Esophagus mucosa (tissue), 1 donor: ENCODE results near the gene PDLIM4. TPM values are rescaled to one million over a fixed set of nuclear protein-coding genes. Genes with fewer than 3 reads are reported as not detected.

Source experiments
- ATAC-seq: fragments of 200-7000 bp; cut with Tn5 transposase; one replicate; pipeline ENCODE4 v1.9.1; 2020
- total RNA-seq: library from RNA; stranded (reverse); gene quantifications from one replicate; pipeline ENCODE4 v1.2.4, GENCODE V29; 2023
- donor health status: DM: yes; HTN: yes; CAD: no.

PDLIM4 gene
- total RNA-seq, 1 donor from 2014 or later = 26.9 TPM

DNA sequence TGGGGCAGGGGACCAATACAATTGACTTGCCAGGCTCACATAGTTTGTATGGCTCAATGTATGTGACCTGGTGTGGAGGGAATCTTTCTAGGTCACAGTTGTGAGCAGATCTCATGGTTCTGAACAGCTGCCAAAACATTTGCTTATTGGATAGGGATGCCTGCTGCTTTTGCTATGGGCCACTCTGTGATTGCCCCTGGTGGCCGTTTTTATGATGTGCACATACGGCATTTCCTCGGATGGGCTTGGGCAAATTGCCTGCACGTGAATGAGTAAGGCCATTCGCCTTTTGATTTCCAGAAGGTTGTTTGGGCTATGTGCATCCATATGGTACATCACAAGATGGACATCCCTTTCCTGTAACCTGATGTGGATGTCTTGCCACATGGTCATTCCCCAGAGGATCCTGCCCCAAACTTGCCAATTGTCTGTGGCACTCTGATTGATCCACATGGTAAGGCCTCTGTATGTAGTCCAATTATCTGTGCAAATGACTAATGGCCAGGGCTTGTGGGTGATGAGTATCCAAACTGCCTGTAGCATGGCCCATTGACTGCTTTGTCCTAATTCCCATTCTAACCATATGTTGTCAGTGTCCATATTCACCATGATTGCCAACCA, 26.0 kb downstream of the PDLIM4 start:
- ATAC-seq = peak; percentile 42

DNA sequence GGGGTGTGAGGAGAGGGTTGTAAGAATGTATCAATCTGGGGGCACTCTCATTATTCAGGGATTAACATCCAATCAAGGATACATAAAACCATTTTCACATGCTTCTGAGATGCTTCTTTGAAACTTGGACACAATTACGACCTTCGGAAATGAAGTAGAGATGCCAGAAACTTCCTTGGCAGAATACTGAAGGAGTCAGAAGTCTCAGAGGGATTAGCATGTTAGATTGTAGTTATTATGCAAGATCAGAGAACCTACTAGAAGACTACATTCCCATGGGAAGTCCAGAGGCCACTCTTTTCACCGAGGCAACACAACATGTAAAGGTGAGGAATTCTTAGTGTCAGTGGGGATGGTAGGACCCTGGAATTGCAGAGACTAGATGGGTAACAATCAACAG, 31.6 kb downstream of the PDLIM4 start:
- no peak for ATAC-seq

DNA sequence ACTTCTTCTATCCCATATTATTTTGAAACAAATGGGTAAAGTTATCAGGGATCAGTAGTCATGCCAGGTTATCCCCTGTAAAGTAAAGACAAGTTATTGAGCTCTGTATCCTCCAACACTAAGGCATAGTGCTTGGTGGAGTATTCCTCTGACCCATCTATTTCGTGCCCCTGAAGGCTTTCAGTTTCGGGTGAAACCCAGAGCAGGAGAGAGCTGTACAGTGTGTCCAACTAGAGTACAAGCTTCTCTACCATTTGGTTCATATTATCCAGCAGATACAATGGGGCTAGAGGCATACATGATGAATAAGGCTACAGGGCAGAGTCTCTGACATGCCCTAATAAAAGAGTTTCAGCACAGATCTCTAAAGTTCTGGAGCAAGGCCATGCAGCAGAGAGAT, 33.5 kb downstream of the PDLIM4 start:
- ATAC-seq = no peak

DNA sequence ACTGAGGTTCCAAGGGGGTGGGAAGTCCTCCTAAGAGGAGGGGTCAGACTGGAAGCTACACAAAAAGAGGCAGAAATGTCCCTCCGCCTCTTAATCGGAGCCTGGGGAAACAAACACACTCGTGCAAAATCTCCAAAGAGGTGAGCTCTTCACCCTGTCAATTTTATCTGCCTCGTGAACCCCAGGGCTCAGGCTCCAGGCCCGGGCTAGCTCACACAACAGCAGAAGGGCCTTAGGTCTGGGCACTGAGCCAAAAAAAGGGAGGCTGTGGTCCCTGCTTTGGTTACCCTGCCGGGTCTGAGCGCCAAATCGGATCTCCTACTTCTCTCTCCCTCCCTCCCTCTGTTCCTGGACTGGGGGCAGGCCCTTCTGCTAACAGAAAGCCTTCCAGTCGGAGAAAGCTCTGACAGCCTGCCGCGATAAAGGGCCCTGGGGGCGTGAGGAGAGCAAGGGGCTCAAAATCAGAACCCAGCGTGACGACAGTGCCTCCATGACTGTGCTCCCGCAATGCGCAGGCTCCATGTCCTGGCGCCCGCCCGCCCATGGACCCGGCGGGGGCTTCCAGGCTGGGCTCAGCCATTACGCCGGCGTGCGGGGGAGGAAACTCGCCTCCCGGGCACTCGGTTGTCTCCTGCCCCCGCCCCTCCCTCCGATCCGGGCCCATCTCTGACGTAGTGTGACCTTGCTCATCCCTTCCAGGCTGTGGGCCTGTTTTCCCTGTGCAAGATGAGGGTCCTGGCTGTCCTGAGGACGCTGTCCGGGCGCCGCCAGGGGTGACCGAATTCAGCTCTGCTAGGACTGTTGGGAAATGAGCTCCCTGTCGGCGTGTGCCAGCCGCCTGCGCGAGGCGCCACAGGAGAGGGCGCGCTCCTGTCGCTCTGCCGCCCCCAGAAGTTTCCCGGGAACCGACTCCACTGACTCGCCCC, 35.8 kb downstream of the PDLIM4 start:
- ATAC-seq = peak; percentile 51

DNA sequence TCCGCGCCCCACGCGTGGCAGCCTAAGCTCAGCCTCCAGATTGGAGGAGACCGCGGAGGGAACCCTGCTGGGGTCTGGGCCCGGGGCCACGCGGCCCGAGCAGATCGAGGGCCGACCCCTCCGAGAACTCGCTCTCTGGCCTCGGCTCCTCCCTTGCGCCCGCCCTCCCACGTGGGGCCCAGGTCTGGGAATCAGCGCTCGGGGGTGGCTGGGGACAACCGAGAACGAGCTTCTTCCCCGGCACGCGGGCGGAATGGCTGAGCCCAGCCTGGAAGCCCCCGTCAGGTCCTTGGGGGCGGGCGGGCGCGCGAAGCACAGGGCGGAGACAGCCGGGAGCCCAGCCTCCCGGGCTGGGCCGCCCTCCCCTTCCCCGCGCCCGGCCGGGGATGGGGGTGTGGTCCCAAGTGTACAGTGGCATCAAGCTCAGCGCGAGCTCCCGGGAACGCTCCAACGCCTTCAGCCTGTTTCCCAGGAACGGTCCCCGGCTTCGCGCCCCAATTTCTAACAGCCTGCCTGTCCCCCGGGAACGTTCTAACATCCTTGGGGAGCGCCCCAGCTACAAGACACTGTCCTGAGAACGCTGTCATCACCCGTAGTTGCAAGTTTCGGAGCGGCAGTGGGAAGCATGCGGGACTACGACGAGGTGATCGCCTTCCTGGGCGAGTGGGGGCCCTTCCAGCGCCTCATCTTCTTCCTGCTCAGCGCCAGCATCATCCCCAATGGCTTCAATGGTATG, 36.7 kb downstream of the PDLIM4 start, which contains the start of gene SLC22A4:
Gene SLC22A4, plus strand, starts transcription at position 403 of the 736 bp plus-strand sequence. Its CDS starts 223 bp downstream, at position 626.
- ATAC-seq = peak; percentile 82

DNA sequence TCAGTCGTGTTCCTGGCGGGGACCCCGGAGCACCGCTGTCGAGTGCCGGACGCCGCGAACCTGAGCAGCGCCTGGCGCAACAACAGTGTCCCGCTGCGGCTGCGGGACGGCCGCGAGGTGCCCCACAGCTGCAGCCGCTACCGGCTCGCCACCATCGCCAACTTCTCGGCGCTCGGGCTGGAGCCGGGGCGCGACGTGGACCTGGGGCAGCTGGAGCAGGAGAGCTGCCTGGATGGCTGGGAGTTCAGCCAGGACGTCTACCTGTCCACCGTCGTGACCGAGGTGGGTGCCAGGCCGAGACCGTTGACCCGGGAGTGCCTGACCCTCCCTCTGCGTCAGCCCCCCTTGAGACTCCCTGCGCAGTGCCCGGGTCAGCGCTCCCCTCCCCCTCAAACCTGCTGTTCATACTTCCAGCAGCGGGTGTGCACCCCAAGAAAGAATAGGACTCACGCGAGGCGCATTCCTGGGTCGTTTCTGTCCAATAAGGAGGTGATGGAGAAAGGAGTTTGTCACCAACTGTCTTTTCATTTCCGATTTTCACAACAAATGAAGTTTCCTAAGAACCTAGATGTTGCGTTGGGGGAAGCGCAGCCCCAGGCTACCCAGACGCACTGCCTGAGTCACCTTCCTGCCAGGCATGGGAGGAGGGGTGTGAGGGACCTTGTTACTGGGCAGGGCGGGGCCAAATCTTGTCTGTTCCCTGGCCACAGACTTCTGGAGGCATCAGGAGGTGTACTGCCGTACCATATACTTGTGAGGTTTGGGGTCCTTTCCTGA, 37.4 kb downstream of the PDLIM4 start:
- ATAC-seq = peak; percentile 61

DNA sequence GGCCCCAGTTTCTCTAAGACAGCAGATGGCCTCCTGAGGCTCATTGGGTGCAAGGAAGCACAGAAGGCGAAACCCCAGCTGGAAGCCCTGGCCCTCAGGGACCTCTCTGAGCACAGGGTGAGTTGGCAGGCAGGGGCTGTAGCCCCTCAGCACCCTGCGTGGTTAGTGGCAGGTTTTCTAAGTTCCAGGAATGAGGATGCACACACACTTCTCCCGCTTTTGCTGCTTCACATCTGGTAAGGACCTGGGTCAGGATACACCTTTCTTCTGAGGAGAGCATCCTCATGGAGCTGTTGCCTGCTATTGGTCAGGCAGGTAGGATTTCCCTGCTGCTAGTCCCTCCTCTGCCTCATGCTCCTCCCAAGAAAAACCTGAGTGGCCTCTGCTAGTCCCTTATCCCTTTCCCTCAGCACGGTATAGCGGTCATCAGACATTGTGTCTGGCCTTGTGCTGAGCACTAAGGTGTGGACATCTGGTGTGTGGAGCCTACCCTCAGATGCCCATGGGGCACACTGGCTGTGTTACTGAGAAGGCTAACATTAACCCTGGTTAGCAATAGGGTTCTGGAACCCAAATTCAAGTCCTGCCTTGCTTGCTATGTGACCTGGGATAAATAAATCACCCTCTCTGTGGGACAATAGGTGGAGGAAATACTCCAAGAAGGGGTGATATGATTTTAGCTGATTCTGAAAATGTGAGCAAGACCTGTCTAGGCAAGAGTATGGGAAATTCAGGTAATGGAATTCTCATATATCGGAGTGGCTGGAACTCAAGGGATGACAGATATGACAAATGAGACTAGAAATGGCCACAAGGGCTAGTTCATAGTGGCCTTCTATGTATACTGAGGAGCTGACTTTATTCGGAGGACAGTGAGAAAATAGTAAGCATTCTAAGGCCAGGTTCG, 38.3 kb downstream of the PDLIM4 start:
- no peak for ATAC-seq

DNA sequence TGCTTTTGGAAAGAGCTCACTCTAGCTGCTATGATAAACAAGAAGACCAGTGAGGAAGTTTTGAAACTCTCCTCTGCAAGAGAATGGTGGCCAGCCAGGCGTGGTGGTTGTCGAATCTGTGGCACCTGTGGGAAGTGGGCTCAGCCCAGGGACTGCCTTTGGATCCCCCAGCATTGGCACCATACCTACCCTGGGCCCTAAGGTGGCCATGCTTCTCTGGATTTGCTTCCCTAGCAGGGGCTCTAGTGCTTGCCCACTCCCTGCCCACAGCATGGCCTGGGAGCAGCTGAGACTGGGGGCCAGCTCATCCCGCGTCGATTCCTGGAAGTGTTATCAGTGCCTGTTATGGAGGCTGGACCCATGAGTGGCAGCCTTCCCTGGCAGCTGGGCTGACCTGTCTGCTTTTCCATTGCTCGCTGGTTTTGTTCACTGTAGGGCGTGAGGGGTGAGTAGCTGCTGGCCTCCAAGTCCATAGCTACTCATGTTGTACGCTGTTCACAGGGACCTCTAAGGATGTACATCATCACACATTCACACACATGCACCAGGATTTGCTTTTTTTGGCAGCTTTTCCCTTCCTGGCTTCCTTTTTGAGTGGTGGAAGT, 39.0 kb downstream of the PDLIM4 start:
- no peak for ATAC-seq

DNA sequence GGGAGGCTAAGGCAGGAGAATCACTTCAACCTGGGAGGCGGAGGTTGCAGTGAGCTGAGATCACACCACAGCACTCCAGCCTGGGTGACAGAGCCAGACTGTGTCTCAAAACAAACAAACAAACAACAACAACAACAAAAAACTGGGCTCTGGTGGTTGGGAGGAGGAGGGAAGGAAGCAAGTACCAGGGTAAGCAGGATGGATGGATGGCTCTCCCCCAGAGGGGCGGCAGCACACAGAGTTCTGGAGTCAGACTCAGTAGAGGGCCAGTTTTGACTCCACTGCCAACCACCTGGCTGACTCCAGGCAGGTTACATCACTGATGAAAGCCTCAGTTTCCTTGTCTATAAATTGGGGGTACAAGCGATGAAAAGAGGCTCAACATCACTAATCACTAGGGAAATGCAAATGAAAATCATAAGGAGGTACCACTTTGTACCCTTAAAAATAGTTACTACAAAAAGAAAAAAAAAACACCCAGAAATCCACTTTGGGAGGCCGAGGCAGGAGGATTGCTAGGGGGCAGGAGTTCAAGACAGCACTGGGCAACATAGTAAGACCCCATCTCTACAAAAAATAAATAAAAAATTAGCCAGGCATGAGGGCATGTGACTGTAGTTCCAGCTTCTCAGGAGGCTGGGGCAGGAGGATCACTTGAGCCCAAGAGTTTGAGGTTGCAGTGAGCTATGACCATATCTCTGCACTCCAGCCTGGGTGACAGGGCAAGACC, 39.9 kb downstream of the PDLIM4 start:
- no peak for ATAC-seq

DNA sequence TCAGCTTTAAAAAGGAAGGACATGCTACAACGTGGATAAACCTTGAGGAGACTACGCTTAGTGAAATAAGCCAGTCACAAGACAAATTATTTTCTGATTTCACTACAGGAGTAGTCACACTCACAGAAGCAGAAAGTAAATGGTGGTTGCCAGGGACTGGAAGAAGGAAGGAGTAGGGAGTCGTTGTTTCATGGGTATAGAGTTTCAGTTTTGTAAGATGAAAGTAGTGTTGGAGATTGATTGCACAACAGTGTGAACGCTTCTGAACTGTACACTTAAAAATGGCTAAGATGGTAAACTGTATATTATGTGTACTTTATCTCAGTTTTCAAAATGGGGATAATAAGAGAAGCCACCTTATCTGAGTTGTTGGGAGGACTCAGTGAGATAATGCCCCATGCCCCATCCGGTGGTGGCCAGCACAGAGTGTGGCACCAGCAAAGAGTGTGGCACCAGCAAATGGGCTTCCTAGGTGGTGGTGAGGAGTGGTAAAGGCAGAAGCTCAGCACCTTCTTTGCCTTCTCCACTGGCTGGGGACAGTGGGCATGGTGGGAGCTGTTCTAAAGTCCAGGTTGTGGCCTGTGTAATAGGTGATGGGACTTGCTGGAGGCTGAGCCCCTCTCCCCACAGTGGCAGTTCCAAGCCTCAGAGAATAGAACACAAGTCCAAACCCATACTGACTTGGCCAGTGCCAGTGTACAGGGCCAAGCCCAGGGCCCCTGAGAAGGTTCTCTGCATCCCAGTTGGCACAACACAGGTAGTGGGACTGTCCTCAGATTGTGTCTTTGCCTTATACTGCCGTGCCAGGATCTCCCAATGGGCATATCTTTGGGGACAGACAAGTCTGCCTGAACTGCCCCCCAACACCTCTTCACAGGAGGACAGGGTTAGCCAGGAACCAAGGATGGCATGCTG, 41.1 kb downstream of the PDLIM4 start:
- ATAC-seq = no peak

DNA sequence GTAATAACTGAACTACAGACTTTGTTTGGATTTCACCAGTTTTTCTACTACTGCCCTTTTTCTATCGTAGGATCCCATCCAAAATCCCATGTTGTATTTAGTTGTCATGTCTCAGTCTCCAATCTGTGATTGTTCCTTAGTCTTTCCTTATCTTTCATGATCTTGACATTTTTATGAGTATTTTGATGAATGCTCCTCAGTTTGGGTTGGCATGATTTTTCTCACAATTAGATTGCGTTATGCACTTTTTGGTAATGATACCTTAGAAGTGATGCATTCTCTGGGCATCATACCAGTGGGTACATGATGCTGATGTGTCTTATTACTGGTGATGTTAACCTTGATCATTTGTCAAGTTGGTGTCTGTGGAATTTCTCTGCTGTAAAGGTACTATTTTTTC, 42.4 kb downstream of the PDLIM4 start:
- no peak for ATAC-seq

DNA sequence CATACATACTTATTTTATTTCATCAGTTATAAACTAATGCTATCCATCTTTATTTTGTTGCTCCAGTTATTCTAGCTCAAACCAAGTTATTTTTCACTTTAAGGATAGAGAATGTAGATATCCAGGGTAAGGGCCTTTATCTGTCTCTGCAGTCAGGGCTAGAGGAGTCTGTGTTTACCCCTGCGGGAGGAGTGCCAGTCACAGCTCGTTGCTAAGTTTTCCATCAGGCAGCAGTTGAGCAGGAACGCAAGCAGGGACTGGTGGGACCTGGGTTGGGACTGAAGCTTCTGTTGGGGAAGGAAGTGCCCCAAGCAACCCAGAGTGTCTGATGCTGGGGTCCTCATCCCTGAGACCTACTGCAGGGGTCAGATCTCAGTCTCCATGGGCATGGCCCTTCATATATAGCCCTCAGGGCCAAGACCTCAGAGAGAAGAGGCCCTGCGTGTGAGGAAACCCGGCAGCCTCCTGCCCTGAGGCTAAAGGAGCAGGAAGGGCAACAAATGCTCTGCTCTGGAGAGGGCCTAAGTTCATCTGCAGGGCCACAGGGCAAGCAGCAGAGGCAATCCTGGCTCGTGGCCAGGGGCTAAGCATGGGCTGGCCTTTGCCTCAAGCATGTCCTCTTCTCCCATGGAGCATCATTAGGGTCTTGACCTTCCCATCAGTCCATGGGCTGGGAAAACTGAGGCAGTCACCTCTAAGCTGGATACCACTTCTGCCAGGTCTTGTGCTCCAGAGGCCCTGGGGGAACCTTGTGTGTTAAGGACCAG, 43.3 kb downstream of the PDLIM4 start:
- ATAC-seq = no peak

DNA sequence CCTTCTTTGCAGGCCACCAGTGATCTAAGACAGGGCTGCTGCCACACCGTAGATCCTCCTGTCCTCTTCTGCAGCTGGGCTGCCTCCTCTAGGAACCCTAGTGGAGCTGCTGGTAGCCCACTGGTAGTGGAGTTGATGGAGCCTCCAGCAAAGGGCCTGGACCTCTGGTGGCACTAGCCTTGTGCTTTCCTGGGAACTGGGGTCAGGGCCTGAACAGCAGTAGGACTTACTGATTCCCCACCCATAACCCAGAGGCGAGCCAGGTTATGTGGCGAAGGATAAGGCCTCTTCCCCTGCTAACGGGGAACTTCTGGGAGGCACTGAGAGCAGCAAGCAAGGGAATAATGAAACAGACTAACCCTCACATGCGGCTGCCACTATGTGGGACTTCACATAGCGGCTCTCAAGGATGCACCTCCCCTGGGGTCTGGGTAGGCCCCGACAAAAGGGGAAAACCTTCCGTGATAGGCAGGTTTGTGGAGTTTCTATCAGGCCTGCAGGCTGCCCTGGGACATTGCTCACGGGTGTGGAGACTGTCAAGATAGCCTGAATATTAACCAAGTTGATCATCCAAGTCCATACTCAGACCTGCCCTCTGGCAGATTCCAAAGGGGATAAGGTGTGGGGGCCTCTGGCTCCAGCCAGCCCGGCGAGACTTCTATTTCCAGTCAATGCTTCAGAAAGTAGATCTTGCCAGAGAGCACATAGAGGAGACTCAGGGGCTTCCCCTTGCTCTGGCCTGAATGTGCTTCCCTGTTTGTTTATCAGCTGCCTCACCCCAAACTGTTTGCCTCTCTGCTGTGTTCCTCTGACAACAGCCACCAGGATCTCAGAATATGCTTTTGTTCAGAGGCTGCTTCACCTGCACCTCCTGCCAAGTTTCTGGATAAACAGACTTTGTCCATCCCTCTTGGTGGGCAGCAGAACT, 44.1 kb downstream of the PDLIM4 start:
- peak; percentile 24 for ATAC-seq

DNA sequence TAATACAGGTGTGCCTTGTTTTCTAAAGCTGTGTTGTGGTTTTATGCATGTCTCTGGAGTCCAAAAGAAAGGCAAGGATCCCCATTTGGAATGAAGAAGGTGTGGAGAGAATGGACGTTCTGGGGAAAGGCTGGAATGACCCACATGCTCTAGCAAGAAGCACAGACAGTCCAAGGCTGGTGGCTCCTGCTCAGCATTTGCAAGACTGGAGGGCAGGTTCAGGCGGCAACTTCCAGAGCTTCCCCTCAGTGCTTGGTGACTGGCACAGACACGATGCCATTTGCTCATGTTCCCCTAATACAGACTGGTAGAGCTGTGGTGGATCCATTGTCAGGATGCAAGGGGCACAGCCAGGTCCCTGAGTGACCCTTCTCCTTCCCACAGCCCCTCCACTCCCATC, 44.9 kb downstream of the PDLIM4 start:
- ATAC-seq = no peak

DNA sequence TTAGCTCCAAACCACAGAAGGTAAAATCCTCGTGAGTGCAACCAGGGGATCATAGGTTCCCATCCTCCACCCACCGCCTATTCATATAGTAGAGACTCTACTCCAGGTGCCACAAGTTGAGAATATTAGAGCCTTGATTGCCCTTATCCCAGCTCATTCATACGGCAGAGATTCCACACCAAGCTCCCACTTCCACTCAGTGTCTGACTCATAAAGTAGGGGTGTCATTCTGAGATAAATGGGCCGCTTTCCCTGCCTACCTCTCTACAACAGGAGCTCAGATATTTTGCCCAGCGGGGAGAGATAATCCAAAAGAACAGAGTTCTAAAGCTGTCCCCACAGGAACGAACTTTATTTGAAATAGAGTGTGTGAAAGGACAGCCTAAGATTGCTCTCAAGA, 46.1 kb downstream of the PDLIM4 start:
- ATAC-seq = no peak

DNA sequence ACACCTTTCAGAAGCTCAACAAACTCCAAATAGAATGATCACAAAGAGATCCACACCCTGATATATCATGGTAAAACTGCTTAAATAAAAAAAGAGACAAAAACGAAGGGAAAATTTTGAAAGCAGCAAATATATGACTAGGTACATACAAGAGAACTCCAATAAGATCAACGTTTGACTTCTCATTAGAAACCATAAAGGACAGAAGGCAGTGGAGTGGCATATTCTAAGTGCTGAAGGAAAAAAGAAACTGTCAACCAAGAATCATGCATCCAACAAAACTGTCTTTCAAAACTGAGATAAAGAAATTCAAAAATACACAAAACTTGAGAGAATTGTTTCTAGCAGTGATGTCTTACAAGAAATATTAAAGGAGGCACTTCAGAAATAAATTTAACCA, 47.9 kb downstream of the PDLIM4 start:
- no peak for ATAC-seq

DNA sequence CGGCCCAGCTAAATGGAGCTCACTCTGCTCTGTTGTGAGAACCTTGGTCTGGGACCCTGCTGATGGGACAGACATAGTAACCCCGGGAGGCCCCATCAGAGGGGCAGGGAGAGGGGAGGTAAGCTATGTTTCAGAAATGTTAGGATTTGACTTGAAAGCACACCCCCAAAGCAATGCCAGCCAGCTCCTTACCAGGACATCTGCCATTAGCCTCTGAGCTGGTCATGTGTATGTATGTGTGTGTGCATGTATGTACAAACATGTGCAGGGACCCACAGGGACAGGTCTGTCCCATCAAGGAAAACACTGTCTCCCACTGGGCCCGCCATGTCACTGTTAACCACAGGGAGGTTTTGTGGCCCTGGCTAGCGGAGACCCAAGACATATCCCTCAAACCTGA, 51.2 kb downstream of the PDLIM4 start:
- no peak for ATAC-seq
